ENCODE data around the gene NSF. TPM values are rescaled to one million over a fixed set of nuclear protein-coding genes. Genes with fewer than 3 reads are reported as not detected.
"Not testable (repeated sequence)": the region's sequence is repeated elsewhere in the genome, so short reads cannot be mapped to it uniquely, and the experiment has no call there.

Gene NSF
- total RNA-seq, 1 donor = 83.8 TPM

GRCh38 chr17:46683653-46684052 lies 93.2 kb downstream of the NSF start:
- not testable (repeated sequence) for DNase-seq (ENCODE audit: low read depth); H3K4me3 ChIP-seq (ENCODE audit: low read depth, low read length)

DNA sequence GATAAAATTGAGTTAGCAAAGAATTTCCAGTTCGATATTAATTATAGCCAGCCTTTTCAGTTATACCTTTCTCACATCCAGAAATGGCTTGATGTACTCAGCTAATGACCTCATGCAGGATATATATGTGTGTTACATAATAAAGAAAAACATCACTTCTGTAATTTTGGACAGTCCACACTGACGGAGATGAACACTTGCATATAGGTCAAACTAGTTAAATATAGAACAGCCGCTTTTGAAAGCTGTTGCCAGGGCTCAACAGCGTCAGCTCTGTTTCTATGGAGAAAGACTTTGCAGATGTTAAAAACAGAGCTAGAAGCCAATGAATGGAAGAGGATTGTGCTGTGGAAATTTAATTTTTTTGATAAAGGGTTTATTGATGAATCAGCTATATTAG lies 94.8 kb downstream of the NSF start:
- not testable (repeated sequence) for H3K4me3 ChIP-seq (ENCODE audit: low read depth, low read length); DNase-seq (ENCODE audit: low read depth)

DNA sequence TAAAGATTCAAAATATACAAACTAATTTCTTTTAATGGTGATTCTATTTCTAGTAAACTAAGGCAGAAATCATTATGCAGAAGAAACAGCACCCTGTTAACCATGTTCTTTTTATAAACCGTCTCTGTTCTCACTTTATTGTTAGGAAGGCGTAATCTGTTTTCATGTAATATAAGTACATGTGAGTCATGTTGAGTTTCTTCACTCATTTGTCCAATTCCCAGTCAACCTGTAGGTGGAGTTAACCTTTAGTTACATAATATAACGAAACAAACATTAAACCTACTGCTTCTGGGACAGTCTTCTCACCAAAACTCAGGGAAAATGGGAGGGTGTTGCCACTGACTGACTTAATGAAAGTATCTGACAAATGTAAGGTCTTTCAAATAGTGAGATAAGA lies 101.7 kb downstream of the NSF start:
- H3K4me3 ChIP-seq (ENCODE audit: low read depth, low read length); DNase-seq (ENCODE audit: low read depth): not testable (repeated sequence)

- DNase-seq (ENCODE audit: low read depth); H3K4me3 ChIP-seq (ENCODE audit: low read depth, low read length): not testable (repeated sequence)
Measured at GRCh38 chr17:46693283-46693682, 102.8 kb downstream of the NSF start.

DNA sequence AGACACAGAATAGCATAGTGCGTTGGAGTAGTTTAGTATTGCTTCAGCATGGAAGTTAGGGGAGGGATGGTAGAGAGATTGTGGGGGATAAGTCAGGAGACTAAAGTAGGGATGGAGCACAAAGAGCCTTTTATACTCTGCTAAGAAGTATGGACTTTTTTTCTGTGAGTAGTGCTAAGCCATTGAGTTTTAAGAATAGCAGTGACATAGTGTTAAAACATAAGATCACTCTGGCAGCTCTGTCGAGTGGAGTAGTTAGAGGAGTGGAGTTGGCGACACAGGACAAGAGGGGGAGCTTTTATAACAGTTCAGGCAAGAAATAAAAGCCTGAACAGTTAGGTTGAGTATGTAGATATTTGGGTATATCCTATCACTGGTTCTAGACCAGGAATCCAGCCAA lies 106.1 kb downstream of the NSF start:
- not testable (repeated sequence) for H3K4me3 ChIP-seq (ENCODE audit: low read depth, low read length)

GRCh38 chr17:46699014-46699413 lies 108.5 kb downstream of the NSF start:
- not testable (repeated sequence) for H3K4me3 ChIP-seq (ENCODE audit: low read depth, low read length); DNase-seq (ENCODE audit: low read depth)

More for the DNA sequence above, 106.1 kb downstream of the NSF start:
- DNase-seq (ENCODE audit: low read depth) = not testable (repeated sequence)

- TF ChIP-seq, protein P1, sequence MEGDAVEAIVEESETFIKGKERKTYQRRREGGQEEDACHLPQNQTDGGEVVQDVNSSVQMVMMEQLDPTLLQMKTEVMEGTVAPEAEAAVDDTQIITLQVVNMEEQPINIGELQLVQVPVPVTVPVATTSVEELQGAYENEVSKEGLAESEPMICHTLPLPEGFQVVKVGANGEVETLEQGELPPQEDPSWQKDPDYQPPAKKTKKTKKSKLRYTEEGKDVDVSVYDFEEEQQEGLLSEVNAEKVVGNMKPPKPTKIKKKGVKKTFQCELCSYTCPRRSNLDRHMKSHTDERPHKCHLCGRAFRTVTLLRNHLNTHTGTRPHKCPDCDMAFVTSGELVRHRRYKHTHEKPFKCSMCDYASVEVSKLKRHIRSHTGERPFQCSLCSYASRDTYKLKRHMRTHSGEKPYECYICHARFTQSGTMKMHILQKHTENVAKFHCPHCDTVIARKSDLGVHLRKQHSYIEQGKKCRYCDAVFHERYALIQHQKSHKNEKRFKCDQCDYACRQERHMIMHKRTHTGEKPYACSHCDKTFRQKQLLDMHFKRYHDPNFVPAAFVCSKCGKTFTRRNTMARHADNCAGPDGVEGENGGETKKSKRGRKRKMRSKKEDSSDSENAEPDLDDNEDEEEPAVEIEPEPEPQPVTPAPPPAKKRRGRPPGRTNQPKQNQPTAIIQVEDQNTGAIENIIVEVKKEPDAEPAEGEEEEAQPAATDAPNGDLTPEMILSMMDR (IDR thresholded peaks at IDR 0.05; ENCODE audit: insufficient read depth, low read depth, low read length) = no peak
- H3K4me3 ChIP-seq (ENCODE audit: low read depth, low read length) = no peak overlapping the region
Measured at GRCh38 chr17:46717999-46718398, 127.5 kb downstream of the NSF start.

DNA sequence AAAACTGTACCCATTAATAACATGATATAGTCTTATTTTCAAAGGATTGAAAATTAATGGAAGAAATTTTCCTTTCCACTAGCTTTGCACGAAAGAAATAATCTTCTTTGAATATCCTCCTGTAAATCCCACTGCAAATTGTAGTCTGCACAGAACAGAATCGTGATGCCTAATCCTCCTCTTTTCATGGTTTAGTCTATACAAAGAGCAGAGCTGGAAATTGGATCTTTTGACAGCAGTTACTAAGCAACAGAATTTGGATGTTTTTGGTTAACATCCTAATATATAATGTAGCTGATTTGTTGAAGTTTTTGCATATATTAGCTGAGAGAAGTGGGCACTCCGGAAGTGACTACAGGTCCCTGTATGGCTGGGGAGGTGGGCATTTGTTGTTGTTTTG lies 129.4 kb downstream of the NSF start:
- no peak for DNase-seq (ENCODE audit: low read depth)
- TF ChIP-seq, protein P1 (IDR thresholded peaks at IDR 0.05; ENCODE audit: insufficient read depth, low read depth, low read length) = no peak
- no peak overlapping the region for H3K4me3 ChIP-seq (ENCODE audit: low read depth, low read length)

More at GRCh38 chr17:46717999-46718398, 127.5 kb downstream of the NSF start:
- no peak for DNase-seq (ENCODE audit: low read depth)

- TF ChIP-seq, protein P1 (IDR thresholded peaks at IDR 0.05; ENCODE audit: insufficient read depth, low read depth, low read length) = no peak
- peak; percentile 48 for DNase-seq (ENCODE audit: low read depth)
- H3K4me3 ChIP-seq (ENCODE audit: low read depth, low read length) = no peak overlapping the region
Measured at GRCh38 chr17:46720408-46720807, 129.9 kb downstream of the NSF start.

DNA sequence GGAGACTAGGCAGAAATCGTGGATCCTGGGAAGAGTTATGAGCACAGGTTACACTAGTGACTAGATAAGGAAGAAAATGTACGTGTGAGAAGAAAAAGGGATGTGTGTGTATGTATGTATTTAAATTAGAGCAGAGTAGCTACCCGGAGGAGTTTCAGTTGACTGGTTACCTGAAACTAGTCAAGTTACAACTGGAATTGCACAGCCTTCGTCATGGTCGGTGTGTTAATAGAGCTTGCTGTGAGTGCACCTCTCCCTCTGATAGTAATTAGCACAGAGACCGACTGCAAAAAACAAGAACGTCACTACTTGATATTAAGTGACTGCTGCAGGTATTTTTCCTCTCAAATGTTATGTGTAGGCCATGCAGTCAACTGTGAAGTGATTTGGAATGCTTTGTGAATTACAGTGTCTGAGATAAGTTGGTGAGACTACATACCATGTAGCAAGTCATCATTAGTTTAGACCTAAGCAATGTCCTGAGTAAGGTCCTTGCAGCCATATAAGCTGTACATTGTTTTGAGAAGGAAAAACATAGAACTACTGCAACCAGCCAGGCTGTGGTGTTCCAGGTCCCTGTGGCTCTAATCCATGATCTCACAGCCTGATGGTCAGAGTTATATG lies 132.3 kb downstream of the NSF start:
- TF ChIP-seq, protein P1 (IDR thresholded peaks at IDR 0.05; ENCODE audit: insufficient read depth, low read depth, low read length) = no peak
- no peak overlapping the region for H3K4me3 ChIP-seq (ENCODE audit: low read depth, low read length)
- DNase-seq (ENCODE audit: low read depth) = no peak
